HG03060 (cell line): ENCODE measurements around the gene SMCO2.

Source experiments
- ATAC-seq: cut with Tn5 transposase; IDR thresholded peaks from one replicate; pipeline ENCODE4 v1.9.1; 2021; ENCODE audit warnings: low read depth, moderate number of reproducible peaks; ENCODE audit not compliant: unreplicated experiment

SMCO2 gene

DNA sequence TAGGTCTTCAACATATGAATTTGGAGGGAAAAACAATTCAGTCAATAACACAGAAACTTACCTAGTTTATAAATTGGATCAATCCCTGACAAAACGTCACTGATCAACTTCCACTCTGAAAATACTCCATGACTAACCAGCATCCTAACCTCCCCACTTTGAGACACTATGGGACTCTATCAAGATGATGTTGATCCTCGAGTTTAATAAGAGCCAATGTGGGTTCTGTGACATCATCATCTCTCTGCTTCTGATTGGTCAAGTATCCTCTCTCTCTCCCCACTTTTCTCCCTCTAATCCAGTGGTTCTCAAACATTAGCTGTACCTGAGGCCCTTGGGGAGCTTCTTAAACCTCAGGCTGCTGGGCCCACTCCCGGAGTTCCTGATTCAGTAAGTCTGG is at the start of gene SMCO2:
Gene SMCO2, plus strand, starts transcription at position 301 of the 400 bp plus-strand sequence. CDS start 23,896 bp downstream, outside the sequence.
- ATAC-seq = no peak

DNA sequence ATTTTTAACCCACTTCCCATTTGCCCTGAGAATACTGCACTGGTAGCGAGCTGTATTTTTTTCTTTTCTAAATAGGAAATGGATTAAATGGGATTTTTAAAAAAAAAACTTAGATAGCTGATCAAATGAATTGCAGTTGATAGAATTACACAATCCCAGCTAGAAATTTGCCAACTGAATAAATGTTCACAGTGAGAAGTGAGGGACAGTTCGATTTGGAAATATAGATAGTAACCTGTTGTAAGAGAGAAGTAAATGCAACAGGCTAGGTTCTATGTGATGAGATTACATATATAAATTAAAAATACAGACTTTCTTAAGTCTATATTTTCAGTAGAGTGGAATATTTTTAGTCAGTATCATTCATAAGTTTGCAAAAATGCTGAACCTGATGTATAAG is 48.1 kb upstream of the SMCO2 start:
- no peak for ATAC-seq

DNA sequence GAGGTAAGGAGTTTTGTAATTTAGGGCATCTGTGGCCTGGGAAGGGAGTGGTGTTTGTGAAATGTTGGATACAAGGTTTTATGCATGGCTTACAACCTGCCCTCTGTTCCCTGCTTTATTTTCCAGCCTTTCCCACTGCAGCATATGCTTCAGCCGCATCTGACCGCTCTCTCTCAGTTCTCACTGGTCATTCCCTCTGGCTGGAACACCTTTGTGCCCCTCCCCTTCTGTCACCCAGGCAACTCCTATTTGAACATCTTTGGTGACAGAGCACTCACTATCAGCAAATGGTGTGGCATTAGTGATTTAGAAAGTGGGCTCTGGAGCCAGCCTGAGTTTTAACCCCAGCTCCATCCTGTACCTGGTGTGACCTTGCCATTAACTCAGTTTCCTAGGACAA is 47.5 kb upstream of the SMCO2 start:
- no peak for ATAC-seq

DNA sequence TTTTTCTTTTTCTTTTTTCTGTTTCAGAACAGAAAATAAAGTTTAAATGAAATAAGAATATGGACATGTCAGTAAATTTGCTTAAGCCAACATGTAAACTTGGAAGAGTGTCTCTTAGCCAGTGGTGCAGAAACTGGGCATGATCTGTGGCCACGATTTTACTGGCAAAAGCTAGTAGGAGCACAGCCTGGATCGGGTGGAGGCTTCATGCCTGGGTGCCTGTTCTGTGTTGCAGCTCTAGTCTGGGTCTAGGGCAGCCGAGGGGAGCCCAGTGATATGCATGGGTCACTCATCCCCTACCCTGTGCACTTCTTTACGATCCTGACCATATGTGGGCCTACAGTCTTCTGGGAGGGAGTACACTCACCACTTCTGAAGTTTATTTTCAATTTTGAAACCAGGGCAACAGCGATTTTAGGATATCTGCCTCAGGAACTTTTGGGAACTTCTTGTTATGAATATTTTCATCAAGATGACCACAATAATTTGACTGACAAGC is 45.6 kb upstream of the SMCO2 start:
- ATAC-seq = no peak

DNA sequence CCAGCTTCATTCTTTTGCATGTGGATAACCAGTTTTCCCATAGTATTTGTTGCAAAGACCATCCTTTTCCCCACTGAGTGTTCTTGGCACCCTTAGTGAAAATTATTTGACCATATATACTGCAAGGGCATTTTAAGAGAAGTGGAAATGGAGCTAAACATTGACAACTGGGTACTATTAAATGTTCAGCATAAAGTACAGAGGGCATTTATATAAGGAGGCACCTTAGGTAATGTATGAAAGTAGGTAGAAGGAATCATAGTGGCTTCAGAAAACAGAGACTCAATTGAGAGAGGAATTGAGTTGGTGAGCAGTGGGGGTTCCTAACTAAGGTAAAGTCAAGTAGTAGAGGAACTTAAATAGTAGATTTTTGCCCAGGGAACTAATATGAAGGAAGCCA is 34.5 kb upstream of the SMCO2 start:
- ATAC-seq = no peak

DNA sequence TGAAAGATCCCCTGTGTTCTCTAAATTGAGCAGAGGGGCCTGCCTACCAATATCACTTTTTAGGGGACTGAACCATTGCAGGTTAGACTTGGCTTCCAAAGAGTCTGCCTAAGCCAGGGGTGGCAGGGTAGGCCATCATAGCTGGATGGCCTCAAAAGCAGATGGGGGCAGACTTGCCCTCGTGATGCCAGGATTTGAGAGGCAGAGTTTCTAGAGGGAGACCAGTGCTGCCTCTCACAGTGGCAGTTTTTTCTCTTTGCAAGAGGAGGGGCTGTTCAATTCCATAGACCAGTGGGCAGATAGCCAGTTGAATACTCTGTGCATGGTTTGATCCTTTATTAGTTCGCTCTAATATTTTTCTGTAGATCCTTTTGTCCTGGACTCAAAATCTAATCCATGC is 23.8 kb upstream of the SMCO2 start:
- ATAC-seq = no peak

DNA sequence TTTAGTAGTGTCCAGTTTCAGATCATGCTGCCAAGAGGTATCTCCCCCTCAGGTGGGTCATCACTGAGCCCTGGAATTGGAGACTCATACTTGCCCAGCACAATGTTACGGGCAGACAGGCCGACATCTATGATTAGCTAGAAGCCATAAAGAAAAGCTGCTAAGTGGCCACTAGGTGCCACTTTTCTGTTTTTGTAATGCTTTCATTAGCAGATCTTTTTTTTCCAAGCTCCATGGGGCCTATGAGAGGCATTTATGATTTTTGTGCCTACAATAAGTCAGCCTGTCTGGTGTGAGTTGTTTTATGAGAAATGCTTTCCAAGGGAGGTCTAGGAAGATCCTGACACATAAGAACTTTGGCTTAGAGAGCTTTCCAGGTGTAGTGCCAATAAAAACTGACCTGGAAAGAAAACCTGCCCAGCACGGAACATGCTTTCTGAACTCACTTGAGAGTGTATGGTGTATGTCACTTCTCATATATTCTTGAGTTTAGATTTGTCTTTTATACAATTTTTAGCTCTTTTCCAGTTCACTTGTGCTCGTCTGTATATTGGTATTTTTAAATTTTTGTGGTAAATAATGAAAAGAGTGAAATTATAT is 21.8 kb upstream of the SMCO2 start:
- no peak for ATAC-seq

DNA sequence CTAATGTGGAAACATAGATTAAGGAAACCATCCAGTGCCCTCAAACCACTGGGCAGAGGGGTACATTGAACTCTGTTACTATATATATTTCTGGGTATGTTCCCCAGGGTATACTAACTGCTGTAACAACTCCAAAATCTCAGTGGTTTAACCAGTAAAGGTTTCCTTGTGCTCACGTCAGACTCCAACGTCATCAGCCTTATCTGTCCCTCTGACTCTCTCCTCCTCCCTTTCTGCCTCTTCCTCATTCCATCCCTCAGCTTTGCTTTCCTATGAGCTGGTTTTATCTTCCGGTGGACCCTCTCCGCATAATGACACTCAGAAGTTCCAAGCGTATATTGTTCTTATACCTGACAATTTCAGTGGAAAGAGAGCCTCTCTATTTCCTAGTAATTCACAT is 21.2 kb upstream of the SMCO2 start:
- ATAC-seq = no peak

DNA sequence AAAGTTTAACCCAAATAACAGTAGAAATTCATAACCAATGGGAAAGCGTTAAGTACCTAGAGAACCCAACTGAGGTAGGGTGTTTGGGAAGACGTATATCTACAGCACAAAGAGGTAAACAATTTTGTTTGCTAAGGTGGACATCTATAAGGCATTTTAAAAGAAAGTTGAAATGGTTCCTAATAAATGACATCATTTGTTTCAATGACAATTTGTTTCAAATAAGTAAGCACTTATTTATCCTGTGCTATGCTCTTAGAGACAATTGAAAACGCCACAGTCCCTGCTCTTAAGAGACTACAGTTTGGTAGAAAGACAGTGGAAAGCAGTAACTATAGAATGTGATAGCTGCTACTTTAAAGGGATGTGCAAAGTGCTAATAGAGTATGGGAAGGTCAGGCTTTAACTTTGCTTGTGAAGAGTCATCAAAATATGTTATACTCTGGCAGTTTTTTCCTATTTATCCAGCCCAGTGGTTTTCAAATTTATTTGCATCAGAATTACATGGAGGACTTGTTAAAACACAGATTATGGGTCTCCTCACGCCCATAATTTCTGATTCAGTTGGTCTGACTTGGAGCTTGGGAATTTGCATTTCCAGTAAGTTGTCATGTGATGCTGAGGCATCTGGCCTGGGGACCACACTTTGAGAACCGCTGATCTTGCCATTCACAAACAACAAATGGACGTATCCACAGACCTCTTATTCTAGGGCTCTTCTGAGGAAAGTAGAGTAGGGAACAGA is 19.6 kb upstream of the SMCO2 start:
- no peak for ATAC-seq

DNA sequence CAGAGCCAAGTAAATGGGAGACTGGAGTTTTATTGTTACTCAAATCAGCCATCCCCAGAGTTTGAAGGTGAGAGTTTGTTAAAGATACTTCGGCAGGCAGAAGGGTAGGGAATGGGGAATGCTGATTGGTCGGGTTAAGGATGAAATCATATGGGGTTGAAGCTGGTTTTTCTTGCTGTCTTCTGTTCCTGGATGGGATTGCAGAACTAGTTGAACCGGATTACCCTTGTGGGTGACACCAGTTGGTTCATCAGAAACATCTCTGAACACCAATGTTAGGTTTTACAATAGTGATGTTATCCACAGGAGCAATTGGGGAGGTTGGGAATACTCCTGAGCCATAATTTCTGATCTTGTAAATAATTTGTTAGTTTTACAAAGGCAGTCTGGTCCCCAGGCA is 18.7 kb upstream of the SMCO2 start:
- ATAC-seq = no peak

DNA sequence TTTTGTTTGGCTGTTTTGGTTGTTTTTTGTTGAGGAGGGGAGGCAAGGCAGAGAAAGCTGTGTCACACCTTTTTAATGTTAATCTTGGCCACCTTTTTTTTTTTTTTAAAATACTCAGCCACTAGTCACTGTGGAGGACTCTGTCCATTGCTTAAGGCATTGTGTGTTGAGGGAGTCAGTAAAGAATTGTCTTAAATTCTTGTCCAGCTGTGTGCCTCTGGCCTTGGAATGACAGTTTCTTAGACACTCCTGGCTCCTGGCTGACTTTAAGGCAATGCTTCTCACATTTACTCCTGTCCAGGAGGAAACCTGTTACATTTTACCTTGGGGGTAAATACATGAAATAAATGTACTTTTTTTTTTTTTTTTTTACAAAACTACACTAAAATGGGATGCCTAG is 18.1 kb upstream of the SMCO2 start:
- no peak for ATAC-seq

DNA sequence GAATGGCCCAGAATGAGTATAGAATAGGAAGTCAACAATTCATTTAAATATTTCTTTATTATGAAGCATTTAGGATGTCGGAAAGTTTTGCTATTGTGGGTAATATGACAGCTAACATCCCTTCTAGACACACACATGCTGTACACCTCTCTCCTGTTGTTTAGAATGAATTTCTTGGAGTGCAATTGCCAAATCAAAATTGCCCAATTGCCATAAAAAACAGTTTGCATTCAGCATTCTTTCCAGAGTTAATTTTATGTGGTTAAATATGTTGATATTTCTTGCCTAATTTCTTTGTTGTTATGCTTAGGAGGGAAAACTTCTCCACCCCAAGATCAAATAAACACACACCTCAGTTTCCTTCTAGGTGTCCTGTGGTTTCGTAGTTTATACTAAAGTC is 16.9 kb upstream of the SMCO2 start:
- ATAC-seq = no peak

DNA sequence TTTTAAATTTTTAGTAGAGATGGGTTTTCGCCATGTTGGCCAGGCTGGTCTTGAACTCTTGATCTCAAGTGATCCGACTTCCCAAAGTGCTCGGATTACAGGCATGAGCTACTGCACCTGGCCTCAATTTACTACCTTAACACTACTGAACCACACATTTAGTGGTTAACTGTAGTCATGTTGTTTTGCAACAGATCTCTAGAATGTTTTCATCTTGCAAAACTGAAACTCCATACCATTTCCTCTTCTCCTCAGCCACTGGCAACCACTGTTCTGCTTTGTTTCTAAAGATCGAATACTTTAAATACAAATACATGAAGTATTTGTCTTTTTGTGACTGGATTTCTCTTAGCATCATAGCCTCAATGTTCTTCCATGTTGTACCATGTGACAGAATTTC is 15.4 kb upstream of the SMCO2 start:
- no peak for ATAC-seq

DNA sequence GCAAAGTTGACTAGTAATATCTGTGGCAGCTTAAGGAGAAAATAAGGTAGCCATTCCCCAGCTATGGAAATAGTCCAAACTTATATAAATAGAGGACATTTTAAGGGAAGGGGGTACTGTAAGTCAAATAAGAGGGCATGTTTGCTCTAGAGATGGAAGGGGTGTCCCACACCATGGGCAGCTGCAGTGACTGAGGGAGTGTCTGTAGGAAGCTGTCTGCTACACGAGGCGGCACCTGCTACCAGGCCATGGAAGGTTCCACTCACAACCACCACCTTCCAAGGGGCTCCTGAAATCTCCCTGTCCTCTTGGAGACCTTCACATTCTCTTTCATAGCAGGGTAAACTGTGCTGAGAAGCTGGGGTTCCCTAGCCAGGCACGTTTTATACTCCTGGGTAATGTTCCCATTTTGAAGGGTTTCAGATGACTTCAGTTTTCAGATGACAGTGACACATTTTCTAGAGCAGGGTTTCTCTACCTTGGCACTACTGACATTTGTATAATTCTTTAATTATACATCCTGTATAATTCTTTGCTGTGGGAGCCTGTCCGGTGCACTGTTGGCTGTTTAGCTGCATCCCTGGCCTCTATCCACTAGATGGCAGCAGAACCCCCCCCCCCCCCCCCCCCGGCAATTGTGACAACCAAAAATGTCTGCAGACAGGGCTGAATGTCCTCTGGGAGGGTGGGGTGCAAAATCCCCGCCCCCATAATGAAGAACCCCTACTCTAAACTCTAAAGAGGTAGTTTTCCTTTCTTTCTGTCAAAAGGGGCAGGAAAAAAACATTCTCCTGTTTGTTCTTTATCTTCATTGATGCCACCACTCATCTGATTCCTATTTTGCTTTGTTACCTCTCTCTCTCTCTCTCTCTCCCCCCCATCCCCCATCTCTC is 11.6 kb upstream of the SMCO2 start:
- ATAC-seq = no peak

DNA sequence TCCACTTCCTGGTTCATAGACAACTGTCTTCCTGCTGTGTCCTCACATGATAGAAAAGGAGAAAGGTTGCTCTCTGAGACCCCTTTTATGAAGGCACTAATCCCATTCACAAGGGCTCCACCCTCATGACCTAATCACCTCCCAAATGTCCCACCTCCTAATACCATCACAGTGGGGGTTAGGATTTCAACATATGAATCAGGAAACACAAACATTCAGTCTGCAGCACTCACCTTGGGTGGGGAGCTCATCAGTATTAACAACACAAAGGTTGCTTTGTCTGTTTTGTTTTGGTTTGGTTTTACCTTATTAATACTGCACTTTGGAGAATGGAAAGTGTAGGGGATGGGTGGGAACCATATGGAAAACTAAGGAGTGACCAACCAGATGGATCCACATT is 10.5 kb upstream of the SMCO2 start:
- no peak for ATAC-seq

DNA sequence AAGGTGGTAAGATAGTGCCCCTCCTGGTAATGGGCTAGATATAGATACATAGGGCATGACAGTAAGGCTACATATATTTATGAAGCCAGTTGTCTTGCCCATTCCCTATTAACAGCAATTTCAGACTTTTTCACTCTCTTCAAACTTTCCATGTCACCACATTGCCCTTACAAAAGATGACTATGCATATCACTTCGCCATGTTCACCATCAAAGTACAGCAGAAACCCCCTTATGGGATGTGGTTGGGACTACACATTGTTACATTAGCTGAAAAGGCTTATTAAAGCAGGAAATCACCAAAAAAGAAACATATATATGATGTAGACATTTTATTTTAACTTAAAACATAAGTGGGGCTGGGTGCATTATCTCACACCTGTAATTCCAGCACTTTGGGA is 9.8 kb upstream of the SMCO2 start:
- ATAC-seq = no peak

DNA sequence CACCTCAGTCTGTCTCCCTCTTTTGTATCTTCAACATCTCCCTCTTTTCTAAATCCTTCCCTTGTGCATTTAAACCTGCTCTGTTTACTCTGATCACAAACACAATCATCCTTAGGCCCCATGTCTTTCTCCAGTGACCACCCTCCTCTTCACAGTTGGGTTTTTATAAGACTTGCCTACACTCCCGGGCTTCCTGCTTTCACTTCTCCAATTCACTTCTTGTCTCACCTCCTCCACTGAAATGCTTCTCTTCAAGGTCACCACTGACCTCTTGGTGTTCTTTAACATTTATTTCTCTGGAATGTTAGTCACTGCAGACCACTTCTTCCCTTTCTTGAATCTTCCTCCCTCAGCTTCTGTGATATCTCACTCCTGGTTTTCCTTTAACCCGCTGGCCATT is 8.7 kb upstream of the SMCO2 start:
- no peak for ATAC-seq

DNA sequence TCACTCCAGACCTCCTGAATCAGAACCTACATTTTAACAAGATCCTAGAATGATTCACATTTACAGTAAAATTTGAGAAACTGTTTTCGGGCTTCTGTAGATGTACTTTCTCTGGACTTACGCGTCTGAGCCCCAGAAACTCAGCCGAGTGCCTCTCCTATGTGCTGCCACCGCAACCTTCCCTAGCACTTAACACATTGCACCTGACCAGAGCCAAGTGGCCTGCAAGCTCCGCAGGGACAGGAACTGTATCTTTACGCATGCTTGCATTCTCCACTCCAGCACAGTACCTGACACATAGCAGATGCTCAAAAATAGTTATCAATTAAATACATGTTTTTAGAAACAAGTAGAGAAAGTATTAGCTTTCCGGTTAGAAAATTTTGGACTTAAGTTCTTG is 1.2 kb downstream of the SMCO2 start:
- ATAC-seq = no peak

DNA sequence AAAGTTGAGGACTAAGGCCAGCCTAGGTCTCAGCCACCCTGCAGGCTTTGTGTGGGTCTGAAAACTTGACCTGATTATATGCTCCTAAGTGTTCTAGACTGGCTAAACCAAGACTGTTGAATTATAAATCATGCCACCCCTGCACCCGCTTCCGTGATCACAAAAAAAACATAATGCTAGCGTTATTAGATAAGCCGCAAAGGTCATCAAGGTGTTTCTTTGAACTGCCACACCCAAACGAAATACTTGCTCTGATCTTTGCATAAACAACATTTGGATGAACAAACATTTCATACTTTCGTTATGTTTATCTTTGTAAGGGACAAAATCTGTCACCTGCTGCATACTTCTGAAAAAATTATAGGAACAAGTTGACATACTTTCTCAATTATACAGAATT is 2.5 kb downstream of the SMCO2 start:
- no peak for ATAC-seq

DNA sequence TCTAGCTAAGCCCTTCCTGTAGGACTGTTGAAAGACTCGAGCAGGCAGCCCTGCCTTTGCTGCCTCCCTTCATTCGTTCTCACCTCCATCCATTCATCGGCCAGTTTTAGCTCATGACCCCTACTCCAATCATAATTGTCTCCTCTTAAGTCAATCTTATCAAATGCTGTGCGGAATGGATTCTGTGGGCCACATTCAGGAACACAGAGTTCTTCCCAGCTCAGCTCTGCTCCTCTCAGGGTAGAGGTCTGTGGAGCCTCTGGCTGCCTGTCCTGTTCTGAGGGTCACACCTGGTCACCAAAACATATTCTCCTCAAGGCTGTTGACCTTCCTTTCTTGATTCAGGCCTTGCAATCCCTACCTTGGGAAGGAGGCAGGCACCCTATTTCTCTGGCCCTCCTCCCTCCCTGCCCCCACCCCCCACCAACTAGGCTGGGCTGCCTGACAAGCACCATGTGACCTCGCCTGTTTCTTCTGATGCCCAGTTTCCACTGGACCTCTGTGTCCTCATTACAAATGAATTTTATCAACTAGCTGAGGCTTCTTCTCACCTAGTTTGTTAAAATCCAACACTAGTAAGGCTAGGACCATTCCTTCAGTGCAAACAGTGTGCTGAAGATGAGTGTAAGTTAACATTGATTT is 3.5 kb downstream of the SMCO2 start:
- no peak for ATAC-seq
